ENCODE results near the gene GPR137. TPM values are rescaled to one million over a fixed set of nuclear protein-coding genes. Genes with fewer than 3 reads are reported as not detected.

The GPR137 gene
- 9.9 and 23.9 TPM in 2 replicates for total RNA-seq

GRCh38 chr11:64284962-64285884 lies at the start of gene GPR137:
GPR137 (plus strand) TSS chr11:64285848; CDS start chr11:64286525, 677 bp downstream.

GRCh38 chr11:64240435-64241240 lies 45.0 kb upstream of the GPR137 start, which contains the start of gene FKBP2:
FKBP2 (plus strand) TSS chr11:64241095; CDS start chr11:64242388, 1,293 bp downstream.

GRCh38 chr11:64246871-64247728 lies 38.5 kb upstream of the GPR137 start, which contains the start of gene PPP1R14B:
PPP1R14B (minus strand) TSS chr11:64246943; CDS start chr11:64246673, 270 bp downstream.

GRCh38 chr11:64251016-64251752 lies 34.5 kb upstream of the GPR137 start, which contains the start of gene PLCB3:
PLCB3 (plus strand) TSS chr11:64251530; CDS start chr11:64251650, 120 bp downstream.

GRCh38 chr11:64284048-64284961 lies 1.3 kb upstream of the GPR137 start, which contains the start of gene BAD:
BAD (minus strand) TSS chr11:64284665; CDS start chr11:64284368, 297 bp downstream.

GRCh38 chr11:64291262-64291751 lies 5.7 kb downstream of the GPR137 start, which contains the start of gene KCNK4:
KCNK4 (plus strand) TSS chr11:64291302; CDS start chr11:64293019, 1,717 bp downstream.

GRCh38 chr11:64299847-64300648 lies 14.4 kb downstream of the GPR137 start, which contains the start of gene CATSPERZ:
CATSPERZ (plus strand) TSS chr11:64300358; CDS start chr11:64300411, 53 bp downstream.

GRCh38 chr11:64305075-64305690 lies 19.5 kb downstream of the GPR137 start, which contains the start of gene ESRRA:
ESRRA (plus strand) TSS chr11:64305524; CDS start chr11:64307180, 1,656 bp downstream.

GRCh38 chr11:64317325-64317960 lies 31.8 kb downstream of the GPR137 start, which contains the start of gene TRMT112:
TRMT112 (minus strand) TSS chr11:64317559; CDS start chr11:64317526, 33 bp downstream.

GRCh38 chr11:64317961-64318765 lies 32.5 kb downstream of the GPR137 start, which contains the start of gene PRDX5:
PRDX5 (plus strand) TSS chr11:64318121; CDS start chr11:64318216, 95 bp downstream.

Other genes with a start within 250 kb of the GPR137 start
- gene FLRT1, start 249.9 kb upstream of the GPR137 start, total RNA-seq = under 0.01 TPM in 1 of 2 replicates, not detected in the other
- 9.5 and 11.9 TPM in 2 replicates for gene MACROD1, start 119.7 kb upstream of the GPR137 start, total RNA-seq
- 162 and 197 TPM in 2 replicates for gene STIP1, start 99.7 kb upstream of the GPR137 start, total RNA-seq
- 6.7 and 7.2 TPM in 2 replicates for gene FERMT3, start 79.1 kb upstream of the GPR137 start, total RNA-seq
- gene TRPT1, start 59.7 kb upstream of the GPR137 start, total RNA-seq = 53.6 and 65.7 TPM in 2 replicates
- 82.2 and 116 TPM in 2 replicates for gene NUDT22, start 59.6 kb upstream of the GPR137 start, total RNA-seq
- gene DNAJC4, start 55.3 kb upstream of the GPR137 start, total RNA-seq = 9.2 and 10.7 TPM in 2 replicates
- gene VEGFB, start 51.3 kb upstream of the GPR137 start, total RNA-seq = 25.0 and 29.7 TPM in 2 replicates
- gene FKBP2, start 44.8 kb upstream of the GPR137 start, total RNA-seq = 89.9 and 101 TPM in 2 replicates
- gene PPP1R14B, start 38.9 kb upstream of the GPR137 start, total RNA-seq = 249 and 269 TPM in 2 replicates
- 39.7 and 44.1 TPM in 2 replicates for gene PLCB3, start 34.3 kb upstream of the GPR137 start, total RNA-seq
- gene BAD, start 1.2 kb upstream of the GPR137 start, total RNA-seq = 77.8 and 124 TPM in 2 replicates
- gene KCNK4, start 5.5 kb downstream of the GPR137 start, total RNA-seq = 0.35 TPM in 1 of 2 replicates, not detected in the other
- not detected in 2 replicates for gene CATSPERZ, start 14.5 kb downstream of the GPR137 start, total RNA-seq
- 21.0 and 31.5 TPM in 2 replicates for gene ESRRA, start 19.7 kb downstream of the GPR137 start, total RNA-seq
- 360 and 392 TPM in 2 replicates for gene TRMT112, start 31.7 kb downstream of the GPR137 start, total RNA-seq
- gene PRDX5, start 32.3 kb downstream of the GPR137 start, total RNA-seq = 405 and 406 TPM in 2 replicates
- 1.2 and 5.5 TPM in 2 replicates for gene CCDC88B, start 54.4 kb downstream of the GPR137 start, total RNA-seq
- gene RPS6KA4, start 73.3 kb downstream of the GPR137 start, total RNA-seq = 60.1 and 60.8 TPM in 2 replicates